GM12874 (cell line): ENCODE data around the gene CHCHD3.

Experiments
- CTCF ChIP-seq: IDR thresholded peaks from 2 replicates; pipeline ENCODE4 v1.5.1; 2011; ENCODE audit warnings: low read depth, mild to moderate bottlenecking, control low read depth, low read length, moderate library complexity; ENCODE audit not compliant: insufficient read depth

CHCHD3 gene

GRCh38 chr7:132735476-132735875 is 346.4 kb downstream of the CHCHD3 start:
- no peak for TF ChIP-seq CTCF
